CD4-positive, alpha-beta T cell treated with Interleukin-21 for 1 hour (primary cell): Measurements from ENCODE around the gene LRRC40.

ENCODE experiments used
- DNase-seq: peaks from one replicate; pipeline ENCODE4 v3.0.0-alpha.2; 2020

The LRRC40 gene

GRCh38 chr1:70109241-70109640, 96.1 kb downstream of the LRRC40 start:
- DNase-seq, result no peak

- DNase-seq, result no peak
Observed at GRCh38 chr1:70103770-70104169, 101.6 kb downstream of the LRRC40 start.

- DNase-seq, result no peak
Observed at GRCh38 chr1:70101774-70102173, 103.6 kb downstream of the LRRC40 start.

GRCh38 chr1:70101231-70101630, 104.1 kb downstream of the LRRC40 start:
- DNase-seq, result no peak
